Breast epithelium (tissue), 4 donors: Measurements from ENCODE around the gene JKAMP. TPM values are rescaled to one million over a fixed set of nuclear protein-coding genes. Genes with fewer than 3 reads are reported as not detected.
A peak's percentile ranks its signal among the peaks of the same experiment; 100 is the strongest.
"Not testable (repeated sequence)": the region's sequence is repeated elsewhere in the genome, so short reads cannot be mapped to it uniquely, and the experiment has no call there.

Experiments used
- DNase-seq, 2 donors: peaks; one replicate each; pipeline ENCODE4 v3.0.0-alpha.2; 2019; ENCODE audit warnings: low spot score in 2 of 2
- H3K27ac ChIP-seq, 2 donors: fragments of 200-600 bp; sonication (generic) in 1 of 2; one replicate each; pipeline ENCODE4 v1.5.1; 2016 to 2019; ENCODE audit warnings: mild to moderate bottlenecking in 1 of 2
- H3K27me3 ChIP-seq, 2 donors: fragments of 200-600 bp; sonication (generic) in 1 of 2; one replicate each; pipeline versions ENCODE4 v1.5.1 to v1.6.0; 2017 to 2019; ENCODE audit warnings: control low read depth in 1 of 2, mild to moderate bottlenecking in 1 of 2
- H3K36me3 ChIP-seq: fragments of 200-600 bp; one replicate; pipeline ENCODE4 v1.5.1; 2019
- H3K4me1 ChIP-seq, 2 donors: fragments of 200-600 bp; sonication (generic); one replicate each; pipeline ENCODE4 v1.5.1; 2016 to 2019; ENCODE audit warnings: control low read depth in 1 of 2
- H3K4me3 ChIP-seq, 3 donors: fragments of 200-600 bp; sonication (generic); 1 replicate in 2 of 3; 2 replicates in 1 of 3; pipeline ENCODE4 v1.5.1; 2016 to 2019; ENCODE audit warnings: mild to moderate bottlenecking in 3 of 3, moderate library complexity in 2 of 3
- H3K9me3 ChIP-seq, 2 donors: fragments of 200-600 bp; sonication (generic) in 1 of 2; one replicate each; pipeline ENCODE4 v1.5.1; 2016 to 2019; ENCODE audit warnings: control low read depth in 1 of 2
- POLR2A ChIP-seq: fragments of 450-650 bp; IDR thresholded peaks from one replicate; pipeline ENCODE4 v1.6.1; 2016; ENCODE audit warnings: antibody characterized with exemption, mild to moderate bottlenecking, moderate library complexity
- POLR2AphosphoS5 ChIP-seq, 3 donors: sonication (generic); formaldehyde crosslinking; IDR thresholded peaks; one replicate each; pipeline ENCODE4 v1.6.1; 2017; ENCODE audit warnings: antibody characterized with exemption in 3 of 3
- intact Hi-C: fragments of 100-400 bp; cut with DNase I; formaldehyde crosslinking; loops from one replicate; pipeline ENCODE4 v1.15.1; 2023; ENCODE audit warnings: low total_unique reads
- total RNA-seq, 3 donors: library from RNA; depleted of rRNA; stranded (reverse); fragments of >200 nt; gene quantifications; one replicate each; pipeline ENCODE4 v1.1.0, GENCODE V29; 2016
- TF ChIP-seq, protein P1 (sequence below), 3 donors: fragments of 450-650 bp; IDR thresholded peaks; one replicate each; pipeline ENCODE4 v1.5.1; 2016 to 2017; ENCODE audit warnings: antibody characterized with exemption in 3 of 3, mild to moderate bottlenecking in 3 of 3, moderate library complexity in 3 of 3

Gene JKAMP
- total RNA-seq, 3 donors from 2014 or later, result 53.4 to 74.8 (median 64.8) TPM

- Histone ChIP-seq H3K9me3 (no peaks in the 10 kb centered on the region), H3K4me3 (no peak overlapping the region), H3K36me3 (no peaks in the 10 kb centered on the region), H3K27me3 (no peaks in the 10 kb centered on the region), H3K27ac (no peak overlapping the region), H3K4me1 (no peaks in the 10 kb centered on the region)
- TF ChIP-seq POLR2A (no peak), POLR2AphosphoS5 (IDR thresholded peaks at IDR 0.05) (no peak)
- TF ChIP-seq, protein P1, sequence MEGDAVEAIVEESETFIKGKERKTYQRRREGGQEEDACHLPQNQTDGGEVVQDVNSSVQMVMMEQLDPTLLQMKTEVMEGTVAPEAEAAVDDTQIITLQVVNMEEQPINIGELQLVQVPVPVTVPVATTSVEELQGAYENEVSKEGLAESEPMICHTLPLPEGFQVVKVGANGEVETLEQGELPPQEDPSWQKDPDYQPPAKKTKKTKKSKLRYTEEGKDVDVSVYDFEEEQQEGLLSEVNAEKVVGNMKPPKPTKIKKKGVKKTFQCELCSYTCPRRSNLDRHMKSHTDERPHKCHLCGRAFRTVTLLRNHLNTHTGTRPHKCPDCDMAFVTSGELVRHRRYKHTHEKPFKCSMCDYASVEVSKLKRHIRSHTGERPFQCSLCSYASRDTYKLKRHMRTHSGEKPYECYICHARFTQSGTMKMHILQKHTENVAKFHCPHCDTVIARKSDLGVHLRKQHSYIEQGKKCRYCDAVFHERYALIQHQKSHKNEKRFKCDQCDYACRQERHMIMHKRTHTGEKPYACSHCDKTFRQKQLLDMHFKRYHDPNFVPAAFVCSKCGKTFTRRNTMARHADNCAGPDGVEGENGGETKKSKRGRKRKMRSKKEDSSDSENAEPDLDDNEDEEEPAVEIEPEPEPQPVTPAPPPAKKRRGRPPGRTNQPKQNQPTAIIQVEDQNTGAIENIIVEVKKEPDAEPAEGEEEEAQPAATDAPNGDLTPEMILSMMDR (IDR thresholded peaks at IDR 0.05), result no peak
- no peak for DNase-seq
- intact Hi-C loops, result no loop called here
Observed at GRCh38 chr14:59439256-59439965, 44.9 kb upstream of the JKAMP start.

DNA sequence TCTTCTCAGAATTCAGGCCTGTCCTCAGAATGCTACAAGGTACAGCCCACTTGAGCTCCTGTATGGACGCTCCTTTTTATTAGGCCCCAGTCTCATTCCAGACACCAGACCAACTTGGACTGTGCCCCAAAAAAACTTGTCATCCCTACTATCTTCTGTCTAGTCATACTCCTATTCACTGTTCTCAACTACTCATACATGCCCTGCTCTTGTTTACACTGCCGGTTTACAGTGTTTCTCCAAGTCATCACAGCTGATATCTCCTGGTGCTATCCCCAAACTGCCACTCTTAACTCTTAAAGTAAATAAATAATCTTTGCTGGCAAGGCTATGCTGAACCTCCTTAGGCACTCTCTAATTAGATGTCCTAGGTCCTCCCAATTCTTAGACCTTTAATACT lies 35.6 kb upstream of the JKAMP start:
- DNase-seq, H3K9me3 ChIP-seq, intact Hi-C loops, H3K36me3 ChIP-seq, H3K27ac ChIP-seq, H3K4me1 ChIP-seq, H3K4me3 ChIP-seq, H3K27me3 ChIP-seq: not testable (repeated sequence)

DNA sequence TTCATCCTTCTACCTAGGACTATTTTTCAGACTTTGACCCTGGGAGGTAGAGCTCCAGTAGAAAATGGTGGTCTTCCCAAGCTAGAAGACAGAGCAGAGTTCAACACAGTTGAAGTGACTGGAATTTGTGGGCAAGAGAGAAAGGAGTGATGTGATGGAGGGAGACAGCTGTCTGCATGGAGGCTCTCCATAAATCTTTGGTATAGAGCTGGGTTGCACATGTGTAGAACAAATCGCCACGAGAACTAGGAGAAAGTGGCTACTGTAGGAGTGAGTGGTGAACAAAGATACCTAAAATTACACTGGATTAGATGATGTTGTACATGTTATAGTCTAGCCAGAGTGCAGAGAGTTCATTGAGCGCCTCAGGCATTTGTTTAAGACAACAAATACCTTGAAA lies 33.6 kb upstream of the JKAMP start:
- Histone ChIP-seq H3K4me1 (no peaks in the 10 kb centered on the region), H3K9me3 (no peaks in the 10 kb centered on the region)

GRCh38 chr14:59451849-59452248 lies 32.5 kb upstream of the JKAMP start:
- TF ChIP-seq POLR2AphosphoS5 (IDR thresholded peaks at IDR 0.05) (no peak), POLR2A (no peak)
- TF ChIP-seq, protein P1 (IDR thresholded peaks at IDR 0.05), result no peak
- intact Hi-C loops, result no loop called here
- DNase-seq, result no peak
- H3K4me1 ChIP-seq, result no peaks in the 10 kb centered on the region
- no peak overlapping the region for H3K4me3 ChIP-seq
- no peaks in the 10 kb centered on the region for H3K27me3 ChIP-seq
- H3K36me3 ChIP-seq, result no peaks in the 10 kb centered on the region
- H3K9me3 ChIP-seq, result no peaks in the 10 kb centered on the region
- H3K27ac ChIP-seq, result no peak overlapping the region

More for the DNA sequence above, 33.6 kb upstream of the JKAMP start:
- DNase-seq, result no peak
- TF ChIP-seq, protein P1 (IDR thresholded peaks at IDR 0.05), result no peak
- TF ChIP-seq POLR2AphosphoS5 (IDR thresholded peaks at IDR 0.05), result no peak
- TF ChIP-seq POLR2A, result no peak
- Histone ChIP-seq H3K36me3 (no peaks in the 10 kb centered on the region), H3K27ac (no peak overlapping the region), H3K27me3 (no peaks in the 10 kb centered on the region), H3K4me3 (no peak overlapping the region)
- intact Hi-C loops, result no loop called here

- peak overlapping the region in 1 of 2 donors; percentile 46 for H3K27ac ChIP-seq
- intact Hi-C loops, result no loop called here
- no peaks in the 10 kb centered on the region for H3K36me3 ChIP-seq
- no peaks in the 10 kb centered on the region for H3K4me1 ChIP-seq
- DNase-seq, result no peak
- no peaks in the 10 kb centered on the region for H3K27me3 ChIP-seq
- H3K4me3 ChIP-seq, result no peak overlapping the region
- no peaks in the 10 kb centered on the region for H3K9me3 ChIP-seq
- no peak for TF ChIP-seq POLR2A
- TF ChIP-seq POLR2AphosphoS5 (IDR thresholded peaks at IDR 0.05), result no peak
- TF ChIP-seq, protein P1 (IDR thresholded peaks at IDR 0.05), result no peak
Observed at GRCh38 chr14:59454139-59454538, 30.2 kb upstream of the JKAMP start.
